GM18909 (cell line): ENCODE measurements around the gene NR2F2.
A peak's percentile ranks its signal among the peaks of the same experiment; 100 is the strongest.

ENCODE experiments used
- ATAC-seq: cut with Tn5 transposase; IDR thresholded peaks from one replicate; pipeline ENCODE4 v1.9.1; 2021; ENCODE audit warnings: mild to moderate bottlenecking; ENCODE audit not compliant: unreplicated experiment, poor library complexity

The NR2F2 gene

DNA sequence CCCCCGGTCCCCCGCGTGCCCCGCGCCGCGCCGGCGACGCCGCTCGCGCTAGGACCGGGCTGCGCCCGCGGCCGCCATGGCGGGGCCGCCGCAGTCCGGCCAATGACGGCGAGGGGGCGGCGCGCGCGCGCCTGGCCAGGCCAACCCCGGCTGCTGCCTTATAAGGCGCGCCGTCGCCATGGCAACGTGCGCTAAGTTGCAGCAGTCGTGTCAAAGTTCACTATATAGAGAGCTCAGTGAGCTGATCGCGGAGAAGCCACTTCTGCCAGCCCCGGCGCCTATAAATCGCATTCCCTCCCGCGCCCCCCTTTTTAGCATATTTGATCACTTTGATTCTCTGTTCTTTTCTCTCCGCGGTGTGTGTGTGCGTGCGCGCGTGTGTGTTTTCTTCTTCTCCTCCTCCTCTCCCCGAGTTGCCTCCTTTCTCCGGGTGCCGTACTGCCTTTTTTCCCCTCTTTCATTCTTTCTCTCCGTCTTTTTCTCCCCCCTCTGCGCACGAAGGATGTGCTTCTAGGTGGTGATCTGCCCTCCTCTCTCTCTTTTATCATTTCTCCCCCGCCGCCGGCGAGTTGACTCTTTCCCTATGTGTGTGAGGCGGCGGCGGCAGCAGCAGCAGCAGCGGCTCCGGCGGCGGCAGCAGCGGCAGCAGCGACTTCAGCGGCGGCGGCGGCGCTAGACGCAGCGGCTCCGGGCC lies at the start of gene NR2F2:
NR2F2 (plus strand) TSS at position 251 of the 694 bp plus-strand sequence. CDS start 1,406 bp downstream, outside the sequence.
- ATAC-seq = peak; percentile 93

DNA sequence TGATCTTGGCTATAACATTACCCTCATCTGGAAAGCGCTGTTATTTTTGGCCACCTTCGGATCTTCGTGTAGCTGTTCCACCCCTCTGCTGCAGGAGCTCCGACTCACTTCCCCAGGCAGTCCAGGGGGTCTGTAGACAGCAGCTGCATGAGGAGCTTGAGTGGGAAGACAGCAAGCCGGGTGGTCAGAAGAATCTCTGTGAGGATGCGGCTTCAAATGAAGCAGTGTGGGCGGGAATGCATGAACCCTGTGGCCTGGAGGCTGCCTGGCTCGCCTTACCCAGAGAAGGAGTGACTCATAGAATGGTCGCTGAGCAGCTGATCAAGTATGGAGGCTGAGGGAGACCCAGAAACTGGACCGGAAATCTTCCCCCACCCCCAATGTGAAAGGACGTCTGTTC lies 45.2 kb upstream of the NR2F2 start:
- ATAC-seq = no peak

DNA sequence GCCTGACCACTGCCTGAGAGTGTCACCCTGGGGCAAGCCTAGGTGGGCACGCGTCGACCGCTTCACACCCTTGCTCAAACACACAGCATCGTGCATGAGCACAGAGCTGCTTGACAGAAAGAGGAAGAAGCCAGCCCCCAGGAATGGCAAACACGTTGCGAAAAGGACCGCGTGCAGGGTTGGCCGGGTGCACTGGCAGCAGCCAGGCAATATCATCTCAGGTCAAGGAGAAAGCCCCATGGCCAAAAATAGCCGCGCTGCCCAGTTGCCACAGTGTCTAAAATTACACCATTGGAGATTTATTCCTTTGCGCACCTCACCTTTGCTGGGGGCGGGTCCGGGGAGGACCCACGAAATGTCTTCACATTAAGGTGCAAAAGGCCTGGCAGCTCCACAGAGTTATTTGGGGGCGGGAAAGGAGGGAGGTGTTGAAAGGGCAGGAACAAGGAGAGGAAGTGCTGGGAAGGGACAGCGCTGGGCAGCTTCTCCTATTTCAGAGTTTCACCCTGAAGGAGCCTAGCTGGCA lies 44.7 kb upstream of the NR2F2 start:
- ATAC-seq = no peak

GRCh38 chr15:96290679-96291078 lies 39.8 kb upstream of the NR2F2 start:
- no peak for ATAC-seq

DNA sequence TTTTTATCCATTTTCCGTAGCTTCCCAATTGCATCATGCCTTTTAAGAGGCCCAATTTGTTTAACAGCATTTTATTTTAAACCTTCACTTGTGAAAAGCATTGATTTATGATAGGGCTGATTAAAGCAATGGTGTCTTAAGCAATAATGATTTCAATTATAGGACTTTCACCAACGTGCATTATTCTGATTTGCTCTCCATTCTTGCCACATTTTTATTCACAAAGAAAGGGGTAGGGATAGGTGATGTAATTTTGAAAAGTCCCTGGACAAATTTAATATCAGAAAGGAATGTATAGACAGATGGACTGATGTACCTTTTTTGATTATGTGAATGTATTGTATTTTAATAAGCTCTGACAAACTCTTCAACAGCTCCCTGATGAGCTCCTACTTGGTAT lies 37.9 kb upstream of the NR2F2 start:
- ATAC-seq = no peak

DNA sequence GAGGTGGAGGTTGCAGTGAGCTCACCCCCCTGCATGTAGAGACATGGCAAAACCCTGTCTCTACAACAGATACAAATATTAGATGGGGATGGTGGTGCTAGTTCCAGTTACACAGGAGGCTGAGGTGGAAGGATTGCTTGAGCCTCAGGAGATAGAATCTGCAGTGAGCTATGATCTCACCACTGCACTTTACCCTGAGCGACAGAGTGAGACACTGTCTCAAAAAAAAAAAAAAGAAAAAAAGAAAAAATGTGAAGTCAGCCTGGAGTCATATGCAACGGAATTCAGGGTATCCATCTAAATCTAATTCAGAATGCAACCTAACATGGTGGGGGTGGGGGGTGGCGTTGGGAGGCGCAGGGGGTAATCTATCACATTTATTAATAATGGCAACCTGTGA lies 37.1 kb upstream of the NR2F2 start:
- no peak for ATAC-seq

DNA sequence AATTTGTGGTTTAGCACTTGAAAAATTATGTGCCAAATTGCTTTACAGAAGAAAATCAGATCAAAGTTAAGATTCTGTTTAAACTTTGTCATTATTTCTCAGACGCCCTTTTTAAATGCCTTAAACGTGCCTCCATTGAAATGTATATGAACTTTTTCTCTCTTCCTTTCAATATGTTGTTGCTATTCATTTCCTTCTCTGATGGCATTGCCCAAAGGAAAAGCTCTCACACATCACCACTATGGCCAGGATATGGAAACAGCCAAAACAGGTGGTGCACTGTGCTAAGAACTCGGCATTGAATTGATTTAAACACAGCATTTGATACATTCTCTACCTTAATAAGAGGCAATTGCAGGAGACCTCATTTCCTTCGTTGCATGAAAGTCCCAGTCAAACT lies 35.7 kb upstream of the NR2F2 start:
- ATAC-seq = no peak

- ATAC-seq = no peak
These were observed 34.2 kb upstream of the NR2F2 start for GRCh38 chr15:96296264-96296663.

- no peak for ATAC-seq
These were observed 32.7 kb upstream of the NR2F2 start for GRCh38 chr15:96297783-96298182.

- no peak for ATAC-seq
These were observed 32.3 kb upstream of the NR2F2 start for GRCh38 chr15:96298217-96298616.

DNA sequence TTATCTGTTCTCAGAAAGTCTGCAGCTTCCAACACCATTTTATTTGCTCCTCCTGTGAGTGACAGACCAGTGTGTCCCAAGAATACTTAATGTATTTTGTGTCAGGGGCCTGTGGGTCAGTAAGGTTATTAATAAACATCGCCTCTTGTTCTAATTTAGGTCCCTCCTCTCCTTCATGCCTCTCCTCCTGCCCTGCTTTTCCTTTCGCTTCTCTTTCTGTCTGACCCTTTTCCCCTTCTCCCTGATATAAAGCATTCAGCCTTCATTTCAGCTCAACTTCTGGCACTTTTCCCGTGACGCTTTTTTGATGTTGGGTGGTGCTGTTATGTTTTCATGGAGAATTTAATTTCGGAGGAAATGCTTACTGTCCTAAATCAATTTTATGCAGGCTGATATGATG lies 29.7 kb upstream of the NR2F2 start:
- no peak for ATAC-seq

DNA sequence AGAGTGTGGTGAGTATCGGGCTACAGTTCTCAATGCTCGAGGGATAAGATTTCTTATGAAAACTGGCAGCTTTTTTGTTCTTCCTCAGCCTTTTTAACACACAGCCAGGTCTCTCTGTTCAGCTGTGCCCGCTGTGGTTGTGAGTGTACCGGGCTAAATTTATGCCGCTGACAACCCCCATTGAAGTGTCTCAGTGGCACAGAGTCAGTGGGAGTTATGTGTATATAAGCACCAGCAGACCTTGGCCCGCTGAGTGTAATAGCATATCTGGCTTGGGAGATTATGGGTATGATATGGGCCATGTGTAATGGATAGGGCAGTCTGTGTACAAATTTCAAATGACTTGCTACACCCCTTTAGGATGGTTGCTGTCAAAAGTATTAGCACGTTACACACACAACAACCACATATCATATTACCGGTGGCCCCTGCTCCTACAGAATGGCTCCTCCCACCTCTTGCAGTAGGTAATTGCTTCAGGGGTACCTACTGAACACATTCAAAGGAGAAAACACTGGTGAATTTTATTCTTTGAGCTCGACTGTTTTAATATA lies 26.9 kb upstream of the NR2F2 start:
- no peak for ATAC-seq

DNA sequence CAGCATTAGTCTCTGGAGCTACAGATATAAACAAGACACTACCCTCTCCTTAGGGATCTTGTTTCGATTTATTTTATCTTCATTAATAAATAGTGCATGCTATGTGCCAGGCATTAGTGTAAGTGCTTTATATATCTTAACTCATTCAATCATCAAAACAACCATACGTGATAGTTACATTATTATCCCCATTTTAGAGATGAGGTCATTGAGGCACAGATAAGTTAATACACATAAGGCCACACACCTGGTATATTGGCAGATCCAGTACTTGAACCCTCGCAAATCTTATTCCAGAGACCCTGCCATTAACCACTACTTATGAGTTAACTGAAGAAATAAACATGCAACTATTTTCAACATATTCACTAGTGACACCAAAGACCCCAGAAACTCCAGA lies 25.7 kb upstream of the NR2F2 start:
- no peak for ATAC-seq

DNA sequence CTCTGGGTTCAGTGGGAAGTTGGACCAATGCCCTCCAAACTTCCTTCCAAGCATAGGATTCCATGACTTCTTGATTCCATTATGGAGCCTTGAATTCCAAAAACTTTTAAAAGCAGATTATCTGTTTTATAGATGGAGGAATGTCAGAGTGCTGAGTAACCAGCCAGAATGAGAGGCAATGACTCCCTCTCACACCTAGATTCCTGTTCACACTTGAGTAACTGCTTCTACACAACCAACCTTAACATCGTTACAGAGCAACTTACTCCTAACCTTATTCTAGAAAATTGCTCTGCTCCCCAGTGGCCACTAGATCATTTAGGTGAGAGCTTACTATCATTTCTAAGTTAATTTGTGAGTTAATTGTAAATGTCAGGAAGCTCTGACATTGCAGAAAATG lies 24.2 kb upstream of the NR2F2 start:
- ATAC-seq = no peak

DNA sequence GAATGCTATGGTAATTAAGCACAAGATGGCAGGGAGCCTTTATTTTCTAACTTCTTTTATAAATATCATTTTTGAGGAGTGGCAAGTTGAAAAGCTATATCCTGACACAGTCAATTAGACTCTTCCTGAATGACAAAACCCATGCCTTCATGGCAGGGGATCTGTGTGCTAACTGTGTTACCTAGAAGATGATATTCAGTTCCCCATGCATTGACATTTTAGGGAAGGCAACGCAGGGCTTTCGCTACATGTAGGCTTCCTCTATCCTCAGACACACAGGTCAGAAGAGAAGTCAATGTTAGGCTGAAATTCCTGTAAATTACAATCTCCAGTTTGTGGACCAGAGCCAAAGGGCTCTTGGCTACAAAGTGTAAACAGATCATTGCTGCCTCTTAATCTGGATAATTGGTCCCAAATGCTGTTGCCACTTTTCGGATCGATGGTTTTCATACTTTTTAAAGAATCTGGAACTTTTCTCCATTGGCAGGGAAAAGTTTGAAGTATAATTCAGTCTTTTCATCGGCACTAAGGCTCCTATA lies 22.6 kb upstream of the NR2F2 start:
- ATAC-seq = no peak

DNA sequence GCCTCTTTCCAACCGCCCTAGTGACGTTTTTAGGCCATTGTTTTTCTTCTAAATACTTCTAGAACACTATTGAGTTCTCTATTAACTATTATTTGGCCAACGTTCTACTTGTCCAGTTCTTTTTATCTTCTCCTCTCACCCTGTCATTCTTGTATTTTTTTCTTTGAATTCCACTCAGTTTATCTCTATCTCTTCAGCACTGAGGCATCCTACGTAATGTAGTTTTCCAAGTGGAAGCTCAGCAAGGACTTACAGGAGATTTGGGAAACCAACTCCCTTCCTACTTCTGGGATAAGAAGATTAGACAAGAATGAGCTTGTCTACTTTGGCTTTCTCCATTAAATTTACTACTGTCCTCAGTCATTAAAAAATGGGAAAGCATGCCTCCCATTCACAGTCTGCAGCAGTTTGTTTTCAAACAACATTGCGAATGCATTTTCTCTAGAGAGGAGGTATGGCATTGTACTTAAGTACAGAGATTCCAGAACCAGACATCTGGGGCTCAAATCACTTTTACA lies 21.3 kb upstream of the NR2F2 start:
- ATAC-seq = no peak

GRCh38 chr15:96311256-96311955 lies 19.1 kb upstream of the NR2F2 start:
- no peak for ATAC-seq

- ATAC-seq = no peak
These were observed 18.6 kb upstream of the NR2F2 start for GRCh38 chr15:96311956-96312294.

DNA sequence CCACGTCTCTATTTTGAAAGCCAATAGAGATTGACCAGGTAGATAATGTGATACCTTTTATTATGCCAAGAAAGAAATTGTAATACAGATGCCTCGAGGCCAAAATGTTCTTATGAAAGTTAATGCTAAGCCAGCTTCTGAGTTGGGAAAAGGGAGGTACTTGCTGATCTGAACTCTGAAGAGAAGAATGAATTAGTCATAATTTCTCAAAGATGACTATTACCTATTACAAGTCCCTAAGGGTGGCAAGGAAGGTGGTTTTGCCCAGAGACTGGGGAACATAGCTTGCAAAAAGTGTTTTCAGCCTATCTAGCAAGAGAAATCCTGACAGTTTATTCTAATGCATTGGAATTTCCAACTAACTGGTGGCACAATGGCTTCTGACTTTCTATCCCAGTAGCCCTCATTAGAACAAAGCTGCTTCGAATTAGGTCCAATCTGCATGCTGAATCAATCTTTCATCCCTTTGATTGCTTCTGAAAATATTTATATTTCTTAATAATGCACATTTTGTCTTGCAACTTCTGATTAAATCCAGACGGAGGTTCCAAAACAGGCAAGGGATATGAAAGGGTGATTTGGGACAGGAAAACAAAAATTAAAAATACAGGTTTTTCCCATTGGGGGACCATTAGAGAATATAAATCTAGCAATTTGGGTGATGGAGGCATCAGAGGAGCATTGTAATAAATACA lies 17.7 kb upstream of the NR2F2 start:
- no peak for ATAC-seq

DNA sequence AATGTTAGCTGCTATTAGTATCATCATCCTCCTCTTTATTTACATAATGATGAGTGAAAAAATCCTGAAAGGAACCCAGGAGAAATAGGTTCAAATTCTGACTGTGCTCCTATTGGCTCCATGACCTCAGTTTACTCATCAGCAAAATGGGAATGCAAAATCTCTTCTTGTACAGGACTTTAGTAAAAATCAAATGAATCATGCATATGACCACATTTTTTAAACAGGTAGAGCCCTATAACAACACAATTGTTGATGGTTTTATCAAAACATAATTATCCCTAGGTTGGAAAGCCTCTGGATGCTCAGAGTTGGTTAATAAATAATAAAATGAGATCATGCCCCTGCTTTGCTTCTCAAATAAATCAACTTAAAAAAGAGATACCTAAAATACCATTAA lies 16.0 kb upstream of the NR2F2 start:
- no peak for ATAC-seq

GRCh38 chr15:96314963-96315362 lies 15.5 kb upstream of the NR2F2 start:
- ATAC-seq = no peak
